ENCODE results near the gene RIPK1.

The RIPK1 gene

DNA sequence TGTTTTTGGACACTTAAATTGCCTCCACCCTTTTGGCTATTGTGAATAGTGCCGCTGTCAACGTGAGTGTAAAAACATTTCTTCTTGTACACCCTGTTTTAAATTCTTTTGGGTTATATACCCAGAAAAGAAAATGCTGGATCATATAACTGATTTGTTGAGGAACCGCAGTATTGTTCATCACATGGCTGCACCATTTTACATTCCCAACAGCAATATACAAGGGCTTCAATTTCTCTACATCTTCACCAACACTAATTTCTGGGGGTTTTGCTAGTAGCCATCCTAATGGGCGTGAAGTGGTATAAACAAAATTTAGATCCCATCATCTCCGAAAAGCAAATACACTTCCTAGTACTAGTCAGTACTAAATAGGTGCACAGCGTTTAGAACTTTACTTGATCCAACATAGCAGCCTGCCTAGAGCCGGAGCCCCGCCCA, 49.6 kb downstream of the RIPK1 start:
- Histone ChIP-seq H3K4me3 (ENCODE audit: extremely low read depth, insufficient read depth, low read length, poor library complexity, severe bottlenecking) (peak overlapping the region; percentile 79), H3K27ac (ENCODE audit: low read depth, low read length, severe bottlenecking) (peak overlapping the region; percentile 92), H3K9me3 (ENCODE audit: control insufficient read depth, low read length) (no peaks in the 10 kb centered on the region), H3K4me1 (ENCODE audit: control insufficient read depth, insufficient read depth, low read length, poor library complexity, severe bottlenecking) (no peaks in the 10 kb centered on the region), H3K36me3 (ENCODE audit: control insufficient read depth, insufficient read depth, low read length) (peaks cover 18% of the 10 kb centered on the region)
- WGBS, 2 experiments (ENCODE audit: insufficient coverage in 2 of 2), result 0% methylated on average over 3 of the region's 8 CpGs

DNA sequence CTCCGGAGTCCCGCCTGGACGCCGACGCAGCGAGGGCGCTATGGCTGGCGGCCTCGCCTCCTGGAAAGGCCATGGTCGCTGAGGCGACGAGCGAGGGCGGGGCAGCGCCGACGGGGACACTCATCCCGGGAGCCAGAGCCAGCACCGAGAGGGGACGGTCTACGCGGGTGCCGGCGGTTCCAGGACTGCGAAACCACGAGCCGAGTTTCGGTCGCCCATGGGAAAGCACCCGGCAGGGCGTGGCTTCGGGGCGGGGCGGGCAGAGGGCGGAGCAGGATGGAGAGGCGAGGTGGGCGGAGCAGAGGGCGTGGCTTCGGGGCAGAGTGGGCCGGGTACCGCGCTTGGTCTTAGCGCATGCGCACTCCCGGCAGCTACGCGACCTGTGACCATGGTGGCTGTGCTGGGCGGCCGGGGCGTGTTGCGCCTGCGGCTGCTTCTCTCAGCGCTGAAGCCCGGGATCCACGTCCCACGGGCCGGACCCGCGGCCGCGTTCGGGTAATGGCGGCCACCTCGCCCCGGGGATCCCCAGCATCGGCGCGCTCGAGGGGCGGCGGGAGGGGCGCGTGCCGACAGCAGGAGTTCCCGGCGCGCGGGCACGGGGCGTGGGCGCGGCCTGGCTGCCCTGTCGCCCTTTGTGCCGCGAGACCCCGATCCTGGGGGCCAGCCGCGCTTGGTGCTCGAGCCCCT, 50.2 kb downstream of the RIPK1 start, which contains the start of gene BPHL:
Gene BPHL (plus strand): TSS at position 359 of the 687 bp plus-strand sequence. CDS start 30 bp downstream, at position 389.
- WGBS, 2 experiments (ENCODE audit: insufficient coverage in 2 of 2), result 0% methylated on average over 75 to 83 of the region's 89 CpGs
- Histone ChIP-seq H3K36me3 (ENCODE audit: control insufficient read depth, insufficient read depth, low read length) (peaks cover 12% of the 10 kb centered on the region), H3K4me1 (ENCODE audit: control insufficient read depth, insufficient read depth, low read length, poor library complexity, severe bottlenecking) (no peaks in the 10 kb centered on the region), H3K4me3 (ENCODE audit: extremely low read depth, insufficient read depth, low read length, poor library complexity, severe bottlenecking) (peak within 1 kb of the TSS; percentile 79), H3K27ac (ENCODE audit: low read depth, low read length, severe bottlenecking) (peak within 1 kb of the TSS; percentile 92), H3K9me3 (ENCODE audit: control insufficient read depth, low read length) (no peaks in the 10 kb centered on the region)

DNA sequence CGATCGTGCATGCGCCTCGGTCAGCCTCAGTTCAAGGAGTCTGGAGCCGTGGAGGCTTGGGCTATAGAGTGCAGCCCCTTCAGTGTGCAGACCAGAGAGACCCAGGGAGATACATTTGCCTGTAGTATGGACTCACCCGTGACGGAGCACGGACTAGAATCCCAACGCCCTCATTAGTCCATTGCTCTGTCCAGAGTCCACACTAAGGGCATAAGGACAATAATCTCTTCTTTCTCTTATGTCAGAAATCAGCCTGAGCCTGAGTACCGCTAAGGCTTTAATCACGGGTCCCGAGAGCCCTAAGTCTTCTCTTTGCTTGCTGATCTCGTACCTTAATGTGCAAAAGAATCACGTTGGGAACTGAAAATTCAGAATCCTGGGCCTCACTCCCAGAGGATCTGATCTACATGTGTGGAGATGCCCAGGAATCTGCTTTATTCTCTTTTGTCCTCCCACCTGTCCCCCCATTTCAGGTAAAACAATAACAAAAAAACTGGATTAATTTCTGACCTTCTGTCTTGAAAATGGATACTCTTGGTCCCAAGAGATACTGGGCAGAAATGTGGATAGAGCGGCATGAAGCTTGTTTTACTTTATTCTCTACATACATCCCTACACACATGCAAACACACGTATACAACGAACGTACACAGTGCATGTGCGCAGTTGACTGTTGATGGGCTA, 50.9 kb downstream of the RIPK1 start:
- no peaks in the 10 kb centered on the region for H3K4me1 ChIP-seq (ENCODE audit: control insufficient read depth, insufficient read depth, low read length, poor library complexity, severe bottlenecking)
- H3K4me3 ChIP-seq (ENCODE audit: extremely low read depth, insufficient read depth, low read length, poor library complexity, severe bottlenecking), result peak overlapping the region; percentile 79
- H3K9me3 ChIP-seq (ENCODE audit: control insufficient read depth, low read length), result no peaks in the 10 kb centered on the region
- H3K36me3 ChIP-seq (ENCODE audit: control insufficient read depth, insufficient read depth, low read length), result peaks cover 6% of the 10 kb centered on the region
- H3K27ac ChIP-seq (ENCODE audit: low read depth, low read length, severe bottlenecking), result peak overlapping the region; percentile 92
- WGBS, 2 experiments (ENCODE audit: insufficient coverage in 2 of 2), result 7 to 25% methylated on average over 11 to 16 of the region's 19 CpGs

DNA sequence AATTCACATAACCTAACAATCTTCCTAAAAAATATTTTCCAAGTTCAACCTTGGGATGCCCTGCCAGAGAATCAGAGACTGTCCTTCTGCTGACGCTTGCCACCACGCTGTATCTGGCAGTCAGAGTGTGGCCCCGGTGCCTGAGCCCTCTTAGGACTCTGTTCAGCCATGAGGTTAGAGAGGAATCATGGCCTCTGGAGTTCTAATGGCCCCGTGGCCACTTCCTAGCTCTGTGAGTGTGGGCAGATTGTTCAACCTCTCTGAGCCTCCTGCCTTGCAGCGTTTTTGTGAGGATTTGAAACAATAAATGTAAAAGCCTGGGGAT, 52.4 kb downstream of the RIPK1 start:
- Histone ChIP-seq H3K9me3 (ENCODE audit: control insufficient read depth, low read length) (no peaks in the 10 kb centered on the region), H3K27ac (ENCODE audit: low read depth, low read length, severe bottlenecking) (no peak overlapping the region), H3K36me3 (ENCODE audit: control insufficient read depth, insufficient read depth, low read length) (no peaks in the 10 kb centered on the region), H3K4me1 (ENCODE audit: control insufficient read depth, insufficient read depth, low read length, poor library complexity, severe bottlenecking) (no peaks in the 10 kb centered on the region), H3K4me3 (ENCODE audit: extremely low read depth, insufficient read depth, low read length, poor library complexity, severe bottlenecking) (no peak overlapping the region)
- 92 to 98% methylated on average over 3 to 4 of the region's 5 CpGs for WGBS, 2 experiments (ENCODE audit: insufficient coverage in 2 of 2)

DNA sequence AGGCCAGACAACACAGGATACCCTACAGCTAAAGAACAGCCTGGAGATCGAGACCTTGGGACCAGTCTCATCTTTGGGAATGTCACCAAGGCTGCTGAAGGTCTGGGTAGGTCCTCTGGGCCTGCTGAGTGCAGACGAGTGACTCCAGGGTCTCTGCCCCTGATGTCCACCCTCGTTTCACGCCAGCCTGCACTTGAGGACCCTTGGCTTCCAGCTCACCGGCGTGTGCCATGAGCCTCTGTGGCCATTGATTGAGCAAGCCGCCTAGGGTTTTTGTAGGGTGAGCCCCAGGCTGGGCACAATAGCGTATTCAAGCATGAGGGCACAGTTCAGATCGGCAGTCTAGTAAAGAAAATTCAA, 54.5 kb downstream of the RIPK1 start:
- WGBS, 2 experiments (ENCODE audit: insufficient coverage in 2 of 2), result 94 to 98% methylated on average over 9 of the region's 9 CpGs
- H3K4me1 ChIP-seq (ENCODE audit: control insufficient read depth, insufficient read depth, low read length, poor library complexity, severe bottlenecking), result no peaks in the 10 kb centered on the region
- H3K4me3 ChIP-seq (ENCODE audit: extremely low read depth, insufficient read depth, low read length, poor library complexity, severe bottlenecking), result no peak overlapping the region
- H3K27ac ChIP-seq (ENCODE audit: low read depth, low read length, severe bottlenecking), result no peak overlapping the region
- no peaks in the 10 kb centered on the region for H3K36me3 ChIP-seq (ENCODE audit: control insufficient read depth, insufficient read depth, low read length)
- H3K9me3 ChIP-seq (ENCODE audit: control insufficient read depth, low read length), result no peaks in the 10 kb centered on the region

DNA sequence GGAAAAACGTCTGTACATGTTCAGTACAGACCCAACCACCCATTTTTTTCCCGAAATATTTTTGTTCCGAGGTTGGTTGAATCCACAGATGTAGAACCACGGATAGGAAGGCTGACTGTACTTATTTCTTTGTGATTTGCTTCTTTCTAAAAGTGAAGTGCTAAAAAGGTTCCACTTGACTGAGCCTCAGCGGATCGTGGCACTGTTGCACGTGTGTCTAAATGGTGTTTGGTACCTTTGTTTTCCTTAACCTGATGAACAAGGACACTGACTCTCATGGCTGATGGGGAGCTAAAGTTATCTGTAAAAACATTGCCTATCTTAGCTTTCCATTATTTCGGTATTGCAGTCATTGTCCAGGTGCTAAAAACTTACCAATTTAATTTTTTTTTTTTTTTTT, 56.4 kb downstream of the RIPK1 start:
- 87 to 92% methylated on average over 7 of the region's 8 CpGs for WGBS, 2 experiments (ENCODE audit: insufficient coverage in 2 of 2)
- Histone ChIP-seq H3K4me3 (ENCODE audit: extremely low read depth, insufficient read depth, low read length, poor library complexity, severe bottlenecking) (no peak overlapping the region), H3K27ac (ENCODE audit: low read depth, low read length, severe bottlenecking) (no peak overlapping the region), H3K4me1 (ENCODE audit: control insufficient read depth, insufficient read depth, low read length, poor library complexity, severe bottlenecking) (no peaks in the 10 kb centered on the region), H3K36me3 (ENCODE audit: control insufficient read depth, insufficient read depth, low read length) (peaks cover 17% of the 10 kb centered on the region), H3K9me3 (ENCODE audit: control insufficient read depth, low read length) (no peaks in the 10 kb centered on the region)

- Histone ChIP-seq H3K4me1 (ENCODE audit: control insufficient read depth, insufficient read depth, low read length, poor library complexity, severe bottlenecking) (no peaks in the 10 kb centered on the region), H3K27ac (ENCODE audit: low read depth, low read length, severe bottlenecking) (no peak overlapping the region), H3K4me3 (ENCODE audit: extremely low read depth, insufficient read depth, low read length, poor library complexity, severe bottlenecking) (no peak overlapping the region), H3K9me3 (ENCODE audit: control insufficient read depth, low read length) (no peaks in the 10 kb centered on the region), H3K36me3 (ENCODE audit: control insufficient read depth, insufficient read depth, low read length) (peaks cover 27% of the 10 kb centered on the region)
- WGBS, 2 experiments (ENCODE audit: insufficient coverage in 2 of 2), result 38% methylated on average over 2 of the region's 2 CpGs; no CpG with 5 or more reads in 1 of the 2 experiments
Observed at GRCh38 chr6:3125815-3126214, 57.5 kb downstream of the RIPK1 start.

- no peak overlapping the region for H3K27ac ChIP-seq (ENCODE audit: low read depth, low read length, severe bottlenecking)
- no peak overlapping the region for H3K4me3 ChIP-seq (ENCODE audit: extremely low read depth, insufficient read depth, low read length, poor library complexity, severe bottlenecking)
- H3K4me1 ChIP-seq (ENCODE audit: control insufficient read depth, insufficient read depth, low read length, poor library complexity, severe bottlenecking), result no peaks in the 10 kb centered on the region
- H3K36me3 ChIP-seq (ENCODE audit: control insufficient read depth, insufficient read depth, low read length), result peaks cover 40% of the 10 kb centered on the region
- 96% methylated on average over 12 of the region's 15 CpGs for WGBS, 2 experiments (ENCODE audit: insufficient coverage in 2 of 2)
- H3K9me3 ChIP-seq (ENCODE audit: control insufficient read depth, low read length), result no peaks in the 10 kb centered on the region
Observed at GRCh38 chr6:3128356-3129108, 60.2 kb downstream of the RIPK1 start.

GRCh38 chr6:3131695-3132094, 63.4 kb downstream of the RIPK1 start:
- Histone ChIP-seq H3K36me3 (ENCODE audit: control insufficient read depth, insufficient read depth, low read length) (peaks cover 57% of the 10 kb centered on the region), H3K4me1 (ENCODE audit: control insufficient read depth, insufficient read depth, low read length, poor library complexity, severe bottlenecking) (peaks cover 1% of the 10 kb centered on the region), H3K27ac (ENCODE audit: low read depth, low read length, severe bottlenecking) (no peak overlapping the region), H3K9me3 (ENCODE audit: control insufficient read depth, low read length) (no peaks in the 10 kb centered on the region), H3K4me3 (ENCODE audit: extremely low read depth, insufficient read depth, low read length, poor library complexity, severe bottlenecking) (no peak overlapping the region)
- WGBS, 2 experiments (ENCODE audit: insufficient coverage in 2 of 2), result 93 to 96% methylated on average over 15 of the region's 15 CpGs

DNA sequence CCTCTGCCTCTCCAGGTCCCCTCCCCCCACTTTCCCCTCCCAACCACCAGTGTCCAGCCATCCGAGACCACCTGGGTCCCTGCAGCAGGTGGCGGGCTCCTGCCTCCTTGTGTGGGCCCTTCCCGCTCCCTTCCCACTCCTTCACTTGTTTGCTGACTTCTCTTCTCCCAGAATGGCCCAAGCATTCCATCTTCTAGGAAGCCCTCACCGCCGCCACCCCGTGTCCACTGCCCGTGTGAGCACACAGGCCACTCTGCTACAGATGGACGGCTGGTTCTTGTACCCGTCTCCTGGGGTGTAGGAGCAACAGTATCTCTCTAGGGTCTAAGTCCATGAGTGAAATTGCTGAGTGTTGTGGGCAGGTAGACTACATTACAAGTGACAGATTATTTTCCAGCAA, 65.2 kb downstream of the RIPK1 start:
- H3K4me1 ChIP-seq (ENCODE audit: control insufficient read depth, insufficient read depth, low read length, poor library complexity, severe bottlenecking), result peaks cover 6% of the 10 kb centered on the region
- H3K4me3 ChIP-seq (ENCODE audit: extremely low read depth, insufficient read depth, low read length, poor library complexity, severe bottlenecking), result no peak overlapping the region
- H3K9me3 ChIP-seq (ENCODE audit: control insufficient read depth, low read length), result no peaks in the 10 kb centered on the region
- WGBS, 2 experiments (ENCODE audit: insufficient coverage in 2 of 2), result 88 to 94% methylated on average over 7 to 9 of the region's 9 CpGs
- H3K27ac ChIP-seq (ENCODE audit: low read depth, low read length, severe bottlenecking), result no peak overlapping the region
- peaks cover 66% of the 10 kb centered on the region for H3K36me3 ChIP-seq (ENCODE audit: control insufficient read depth, insufficient read depth, low read length)

Data from mesodermal cell (in vitro differentiated cells).